Fibroblast of lung (primary cell): ENCODE data around the gene DBET.
"Not testable (repeated sequence)": the region's sequence is repeated elsewhere in the genome, so short reads cannot be mapped to it uniquely, and the experiment has no call there.

Source experiments
- CTCF ChIP-seq, 2 donors: IDR thresholded peaks in 1 of 2; conservative IDR thresholded peaks in 1 of 2; 1 replicate in 1 of 2; 2 replicates in 1 of 2; pipeline ENCODE4 v1.5.1; 2011 to 2012; ENCODE audit warnings: low read length in 2 of 2, control low read depth in 1 of 2, inconsistent platforms in 1 of 2, low read depth in 1 of 2, mild to moderate bottlenecking in 1 of 2
- EZH2 ChIP-seq: IDR thresholded peaks from 2 replicates; pipeline ENCODE4 v1.5.1; 2012; ENCODE audit warnings: low read length, control low read depth, mild to moderate bottlenecking; ENCODE audit errors: missing control alignments

GRCh38 chr4:190093052-190093451 lies 28.8 kb downstream of the DBET start:
- not testable (repeated sequence) for TF ChIP-seq CTCF (conservative IDR thresholded peaks at IDR 0.05 in 1 of 2, IDR thresholded peaks at IDR 0.05 in 1 of 2; ENCODE audit: low read depth in 1 of 2, low read length in 2 of 2); EZH2
